Measurements from ENCODE around the gene APEX2.

The APEX2 gene

DNA sequence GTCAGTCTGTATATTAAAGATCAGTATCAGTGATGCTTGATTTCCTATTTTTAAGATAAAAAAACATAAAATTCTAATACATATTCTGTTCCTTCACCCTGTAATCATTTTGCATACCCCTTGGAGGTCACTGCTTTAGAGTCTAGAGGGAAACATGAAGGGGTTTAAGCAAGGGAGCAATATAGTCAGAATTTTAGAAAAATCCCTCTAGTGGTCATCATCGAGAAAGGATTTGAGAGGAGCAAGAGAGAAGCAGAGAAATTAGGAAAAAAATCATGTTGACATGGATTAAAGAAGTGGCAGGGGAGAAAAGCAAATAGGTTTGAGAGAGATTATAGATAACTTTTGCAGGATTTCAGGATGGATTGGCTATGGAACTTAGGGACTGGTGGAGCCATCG lies 11.1 kb downstream of the APEX2 start:
- Histone ChIP-seq H3K9me3 (ENCODE audit: control insufficient read depth, insufficient read depth, low read length) (no peaks in the 10 kb centered on the region), H3K4me3 (ENCODE audit: low read length) (no peak overlapping the region), H3K79me2 (ENCODE audit: control insufficient read depth, low read length) (no peaks in the 10 kb centered on the region), H3K36me3 (ENCODE audit: control insufficient read depth, low read length) (no peaks in the 10 kb centered on the region; the same call in none of the 2 replicates), H3K27me3 (ENCODE audit: control insufficient read depth, low read length) (no peaks in the 10 kb centered on the region), H3F3A (ENCODE audit: control insufficient read depth, insufficient read depth) (no peaks in the 10 kb centered on the region), H3K27ac (ENCODE audit: low read depth, low read length) (no peak overlapping the region), H3K9me2 (replicated peaks; ENCODE audit: control insufficient read depth, low read length) (no peaks in the 10 kb centered on the region), H3K4me2 (ENCODE audit: low read length) (no peak overlapping the region), H3K4me1 (ENCODE audit: control insufficient read depth, low read length) (no peaks in the 10 kb centered on the region), H4K20me1 (ENCODE audit: control insufficient read depth, insufficient read depth, low read depth, low read length) (no peaks in the 10 kb centered on the region)
- no peak for TF ChIP-seq EZH2phosphoT487 (IDR thresholded peaks at IDR 0.05; ENCODE audit: borderline replicate concordance, low read length)
- peak; percentile 33 for TF ChIP-seq CTCF (IDR thresholded peaks at IDR 0.05; ENCODE audit: low read depth, low read length, poor library complexity, severe bottlenecking)

GRCh38 chrX:55014897-55015299 lies 14.7 kb downstream of the APEX2 start:
- H3K27ac ChIP-seq (ENCODE audit: low read depth, low read length) = no peak overlapping the region
- no peaks in the 10 kb centered on the region for H3K79me2 ChIP-seq (ENCODE audit: control insufficient read depth, low read length)
- TF ChIP-seq EZH2phosphoT487 (IDR thresholded peaks at IDR 0.05; ENCODE audit: borderline replicate concordance, low read length) (no peak), CTCF (IDR thresholded peaks at IDR 0.05; ENCODE audit: low read depth, low read length, poor library complexity, severe bottlenecking) (no peak)
- no peak overlapping the region for H3K4me3 ChIP-seq (ENCODE audit: low read length)
- no peaks in the 10 kb centered on the region for H3K4me1 ChIP-seq (ENCODE audit: control insufficient read depth, low read length)
- no peaks in the 10 kb centered on the region for H3K9me3 ChIP-seq (ENCODE audit: control insufficient read depth, insufficient read depth, low read length)
- no peaks in the 10 kb centered on the region for H3K36me3 ChIP-seq (ENCODE audit: control insufficient read depth, low read length)
- no peaks in the 10 kb centered on the region for H3F3A ChIP-seq (ENCODE audit: control insufficient read depth, insufficient read depth)
- no peaks in the 10 kb centered on the region for H4K20me1 ChIP-seq (ENCODE audit: control insufficient read depth, insufficient read depth, low read depth, low read length)
- no peak overlapping the region for H3K4me2 ChIP-seq (ENCODE audit: low read length)
- no peaks in the 10 kb centered on the region for H3K27me3 ChIP-seq (ENCODE audit: control insufficient read depth, low read length)
- no peaks in the 10 kb centered on the region for H3K9me2 ChIP-seq (replicated peaks; ENCODE audit: control insufficient read depth, low read length)

DNA sequence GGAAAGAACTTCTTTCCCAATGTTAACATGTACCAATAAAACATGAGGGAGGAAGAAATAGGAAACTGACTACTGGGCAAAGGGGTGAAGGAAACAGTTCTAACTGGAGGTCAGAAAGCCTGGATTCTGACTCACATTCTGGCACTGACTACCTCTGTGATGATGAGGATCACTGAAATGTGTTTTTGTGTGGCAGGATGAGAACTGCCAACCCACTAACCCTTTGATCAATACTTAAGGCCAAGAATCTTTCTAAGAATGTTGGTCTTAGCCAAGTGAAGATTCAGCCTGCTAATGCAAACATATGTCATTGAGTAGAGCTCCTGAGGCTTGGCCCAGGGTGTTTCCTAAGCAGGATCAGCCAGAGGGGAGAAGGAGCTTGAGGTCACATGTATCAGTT lies 26.0 kb downstream of the APEX2 start:
- Histone ChIP-seq H3K27ac (ENCODE audit: low read depth, low read length) (no peak overlapping the region), H3K9me3 (ENCODE audit: control insufficient read depth, insufficient read depth, low read length) (no peaks in the 10 kb centered on the region), H4K20me1 (ENCODE audit: control insufficient read depth, insufficient read depth, low read depth, low read length) (no peaks in the 10 kb centered on the region), H3F3A (ENCODE audit: control insufficient read depth, insufficient read depth) (no peaks in the 10 kb centered on the region), H3K4me3 (ENCODE audit: low read length) (no peak overlapping the region), H3K4me2 (ENCODE audit: low read length) (no peak overlapping the region), H3K36me3 (ENCODE audit: control insufficient read depth, low read length) (no peaks in the 10 kb centered on the region), H3K4me1 (ENCODE audit: control insufficient read depth, low read length) (no peaks in the 10 kb centered on the region), H3K79me2 (ENCODE audit: control insufficient read depth, low read length) (no peaks in the 10 kb centered on the region), H3K9me2 (replicated peaks; ENCODE audit: control insufficient read depth, low read length) (no peaks in the 10 kb centered on the region), H3K27me3 (ENCODE audit: control insufficient read depth, low read length) (no peaks in the 10 kb centered on the region)
- TF ChIP-seq EZH2phosphoT487 (IDR thresholded peaks at IDR 0.05; ENCODE audit: borderline replicate concordance, low read length) (no peak), CTCF (IDR thresholded peaks at IDR 0.05; ENCODE audit: low read depth, low read length, poor library complexity, severe bottlenecking) (no peak)

DNA sequence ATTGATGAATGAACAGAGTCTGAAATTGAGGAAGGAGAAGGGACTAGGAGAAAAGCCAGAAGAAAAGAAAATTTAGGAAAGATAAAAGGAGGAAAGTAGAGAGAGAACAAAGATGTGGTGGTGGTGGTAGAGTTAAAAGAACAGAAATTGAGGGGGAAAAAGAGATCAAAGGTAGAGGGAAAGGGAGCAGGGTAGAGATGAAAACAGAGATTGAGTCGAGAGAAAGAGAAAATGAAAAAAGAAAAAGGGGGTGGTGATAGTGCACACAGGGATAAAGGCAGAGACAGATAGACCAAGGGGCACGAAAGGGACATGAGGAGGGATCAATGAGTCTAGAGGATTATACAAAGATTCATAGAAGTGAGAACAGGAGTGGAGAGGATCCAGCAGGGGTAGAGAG lies 26.7 kb downstream of the APEX2 start:
- no peaks in the 10 kb centered on the region for H3K4me1 ChIP-seq (ENCODE audit: control insufficient read depth, low read length)
- no peak overlapping the region for H3K27ac ChIP-seq (ENCODE audit: low read depth, low read length)
- no peak overlapping the region for H3K4me3 ChIP-seq (ENCODE audit: low read length)
- no peak overlapping the region for H3K4me2 ChIP-seq (ENCODE audit: low read length)
- no peaks in the 10 kb centered on the region for H3K27me3 ChIP-seq (ENCODE audit: control insufficient read depth, low read length)
- H3K9me2 ChIP-seq (replicated peaks; ENCODE audit: control insufficient read depth, low read length) = no peaks in the 10 kb centered on the region
- no peaks in the 10 kb centered on the region for H3K36me3 ChIP-seq (ENCODE audit: control insufficient read depth, low read length)
- H4K20me1 ChIP-seq (ENCODE audit: control insufficient read depth, insufficient read depth, low read depth, low read length) = no peaks in the 10 kb centered on the region
- H3K9me3 ChIP-seq (ENCODE audit: control insufficient read depth, insufficient read depth, low read length) = no peaks in the 10 kb centered on the region
- H3K79me2 ChIP-seq (ENCODE audit: control insufficient read depth, low read length) = no peaks in the 10 kb centered on the region
- TF ChIP-seq CTCF (IDR thresholded peaks at IDR 0.05; ENCODE audit: low read depth, low read length, poor library complexity, severe bottlenecking) (no peak), EZH2phosphoT487 (IDR thresholded peaks at IDR 0.05; ENCODE audit: borderline replicate concordance, low read length) (no peak)
- H3F3A ChIP-seq (ENCODE audit: control insufficient read depth, insufficient read depth) = no peaks in the 10 kb centered on the region

Data from DOHH2 (cell line).